Measurements from ENCODE around the gene TGM4.

GRCh38 chr3:44827196-44827595 is 47.2 kb upstream of the TGM4 start:
- TF ChIP-seq, protein P1, sequence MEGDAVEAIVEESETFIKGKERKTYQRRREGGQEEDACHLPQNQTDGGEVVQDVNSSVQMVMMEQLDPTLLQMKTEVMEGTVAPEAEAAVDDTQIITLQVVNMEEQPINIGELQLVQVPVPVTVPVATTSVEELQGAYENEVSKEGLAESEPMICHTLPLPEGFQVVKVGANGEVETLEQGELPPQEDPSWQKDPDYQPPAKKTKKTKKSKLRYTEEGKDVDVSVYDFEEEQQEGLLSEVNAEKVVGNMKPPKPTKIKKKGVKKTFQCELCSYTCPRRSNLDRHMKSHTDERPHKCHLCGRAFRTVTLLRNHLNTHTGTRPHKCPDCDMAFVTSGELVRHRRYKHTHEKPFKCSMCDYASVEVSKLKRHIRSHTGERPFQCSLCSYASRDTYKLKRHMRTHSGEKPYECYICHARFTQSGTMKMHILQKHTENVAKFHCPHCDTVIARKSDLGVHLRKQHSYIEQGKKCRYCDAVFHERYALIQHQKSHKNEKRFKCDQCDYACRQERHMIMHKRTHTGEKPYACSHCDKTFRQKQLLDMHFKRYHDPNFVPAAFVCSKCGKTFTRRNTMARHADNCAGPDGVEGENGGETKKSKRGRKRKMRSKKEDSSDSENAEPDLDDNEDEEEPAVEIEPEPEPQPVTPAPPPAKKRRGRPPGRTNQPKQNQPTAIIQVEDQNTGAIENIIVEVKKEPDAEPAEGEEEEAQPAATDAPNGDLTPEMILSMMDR (IDR thresholded peaks at IDR 0.05), result no peak
- TF ChIP-seq POLR2A (IDR thresholded peaks at IDR 0.05), result no peak

Data from suprapubic skin (tissue), 3 donors.